Bone marrow (tissue), 2 donors: ENCODE results near the gene STAM2.
"Not testable (repeated sequence)": the region's sequence is repeated elsewhere in the genome, so short reads cannot be mapped to it uniquely, and the experiment has no call there.

Experiments
- DNase-seq, 2 donors: peaks; one replicate each; lab custom pipeline; 2025; lab: John Stamatoyannopoulos, UW

STAM2 gene

DNA sequence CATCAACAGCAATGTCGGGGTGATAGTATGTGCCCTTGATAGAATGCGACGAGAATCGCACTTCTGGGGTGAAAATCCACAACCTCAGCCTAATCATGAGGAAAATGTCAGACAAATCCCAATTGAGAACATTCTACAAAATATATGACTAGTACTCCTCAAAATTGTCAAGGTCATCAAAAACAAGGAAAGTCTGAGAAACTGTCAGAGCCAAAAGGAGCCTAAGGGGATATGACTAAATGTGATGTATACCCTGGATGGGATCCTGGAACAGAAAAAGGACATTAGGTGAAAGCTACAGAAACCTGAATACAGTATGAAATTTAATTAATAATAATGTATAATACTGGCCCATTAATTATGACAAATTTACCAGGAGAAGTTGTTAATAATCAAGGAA, 69.1 kb downstream of the STAM2 start:
- no peak for DNase-seq

DNA sequence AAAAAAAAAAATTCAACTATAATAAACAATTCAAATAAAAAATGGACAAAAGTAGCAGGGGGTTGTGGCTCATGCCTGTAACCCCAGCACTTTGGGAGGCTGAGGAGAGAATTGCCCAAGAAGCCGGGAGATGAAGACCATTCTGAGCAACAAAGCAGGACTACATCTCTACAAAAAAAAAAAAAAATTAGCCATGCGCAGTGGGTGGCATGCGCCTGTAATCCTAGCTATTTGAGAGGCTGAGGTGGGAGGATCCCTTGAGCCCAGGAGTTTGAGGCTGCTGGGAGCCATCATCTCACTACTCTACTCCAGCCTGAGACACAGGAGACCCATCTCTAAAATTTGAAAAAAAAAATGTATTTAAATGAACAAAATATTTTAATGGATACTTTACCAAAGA, 72.3 kb downstream of the STAM2 start:
- DNase-seq = no peak

DNA sequence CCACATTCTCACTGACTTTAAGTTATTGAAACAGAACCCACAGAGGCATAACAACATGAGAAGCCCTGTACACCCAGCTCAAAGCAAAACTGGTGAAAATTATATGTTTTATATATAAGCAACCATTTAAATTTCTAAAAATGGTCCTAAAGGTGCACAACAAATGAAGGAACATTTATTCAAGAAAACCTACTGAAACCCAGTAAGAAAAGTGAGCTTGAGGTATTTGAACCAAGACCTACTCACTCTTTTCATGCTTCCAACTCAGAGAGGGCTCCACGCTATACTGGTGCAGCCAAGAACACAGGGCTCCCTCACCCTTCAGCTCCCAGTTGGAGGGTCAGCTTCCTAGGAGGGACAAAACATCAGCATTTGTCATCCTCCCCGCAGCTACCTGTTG, 74.6 kb downstream of the STAM2 start:
- no peak for DNase-seq

DNA sequence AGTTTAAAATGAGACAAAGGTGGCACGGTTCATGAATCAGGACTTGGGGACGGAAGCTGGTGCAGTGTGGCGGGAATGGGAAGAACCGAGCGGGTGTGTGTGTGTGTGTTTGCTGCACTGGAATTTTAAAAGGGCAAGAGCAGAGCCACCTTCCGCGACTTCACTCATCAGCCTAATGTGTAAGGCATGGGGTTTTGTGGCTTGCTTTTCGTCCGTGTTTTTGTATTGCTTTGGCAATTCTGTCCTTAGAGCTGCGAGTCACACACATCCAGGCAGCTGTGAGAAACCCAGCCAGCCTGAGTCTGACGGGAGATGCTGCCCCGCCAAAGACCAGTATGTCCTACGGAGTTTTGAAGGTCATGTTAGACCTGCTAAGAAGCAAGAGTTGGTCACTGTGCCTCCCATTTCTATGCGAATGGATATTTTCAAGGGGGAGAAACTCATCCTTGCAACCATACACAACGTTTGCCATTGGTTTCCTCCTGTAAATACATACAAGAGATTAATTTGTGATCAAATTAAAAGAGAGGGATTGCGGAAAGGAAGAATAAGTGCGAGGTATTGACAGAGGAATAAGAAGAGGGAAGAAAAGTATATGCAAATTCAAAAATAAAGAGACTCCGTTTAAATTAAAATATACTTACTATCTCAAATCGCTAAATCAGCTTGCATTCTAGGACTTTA, 76.1 kb downstream of the STAM2 start:
- peak; percentile 8 to 12 for DNase-seq

DNA sequence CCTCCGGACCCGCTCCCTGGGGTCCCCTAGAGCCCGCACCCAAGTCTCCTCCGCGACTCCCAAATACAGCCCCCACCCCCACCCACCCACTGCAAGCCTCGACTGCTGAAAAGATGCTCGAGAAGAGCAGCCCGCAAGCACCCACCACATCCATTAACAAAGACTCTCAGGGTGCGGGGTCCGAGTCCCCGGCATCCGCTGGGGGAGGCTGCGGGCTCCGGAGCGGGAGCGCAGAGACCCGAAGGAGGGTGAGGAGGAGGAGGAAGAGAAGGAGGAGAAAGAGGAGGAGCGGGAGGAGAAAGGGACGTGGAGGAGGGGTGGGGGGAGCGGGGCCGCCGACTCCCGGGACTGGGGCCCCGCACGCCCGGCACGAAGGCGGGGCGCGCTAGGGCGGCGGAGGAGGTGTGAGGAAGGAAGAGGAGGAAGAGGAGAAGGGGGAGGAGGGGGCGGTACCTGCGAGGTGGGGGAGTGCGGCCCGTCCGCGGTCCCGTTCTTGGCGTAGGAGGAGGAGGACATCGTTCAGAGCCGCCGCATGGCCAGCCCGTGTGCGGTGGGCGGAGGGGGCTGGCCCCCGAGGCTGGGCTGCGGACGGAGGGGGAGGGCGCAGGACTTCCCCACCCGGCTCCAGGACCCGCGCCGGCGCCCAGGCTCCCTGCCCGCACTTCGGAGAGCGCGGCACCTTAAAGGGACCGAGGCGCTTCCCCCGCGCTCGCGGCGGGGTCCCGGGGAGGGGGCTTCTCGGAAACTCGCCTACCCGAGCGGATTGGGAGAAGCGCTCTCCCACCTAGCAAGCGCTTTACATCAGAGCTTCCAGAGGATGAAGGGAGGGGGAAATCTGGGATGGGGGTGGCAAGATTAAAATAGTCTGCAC, 76.8 kb downstream of the STAM2 start, which contains the start of gene CACNB4:
CACNB4 (minus strand) TSS at position 549 of the 871 bp plus-strand sequence.
- DNase-seq = no peak

DNA sequence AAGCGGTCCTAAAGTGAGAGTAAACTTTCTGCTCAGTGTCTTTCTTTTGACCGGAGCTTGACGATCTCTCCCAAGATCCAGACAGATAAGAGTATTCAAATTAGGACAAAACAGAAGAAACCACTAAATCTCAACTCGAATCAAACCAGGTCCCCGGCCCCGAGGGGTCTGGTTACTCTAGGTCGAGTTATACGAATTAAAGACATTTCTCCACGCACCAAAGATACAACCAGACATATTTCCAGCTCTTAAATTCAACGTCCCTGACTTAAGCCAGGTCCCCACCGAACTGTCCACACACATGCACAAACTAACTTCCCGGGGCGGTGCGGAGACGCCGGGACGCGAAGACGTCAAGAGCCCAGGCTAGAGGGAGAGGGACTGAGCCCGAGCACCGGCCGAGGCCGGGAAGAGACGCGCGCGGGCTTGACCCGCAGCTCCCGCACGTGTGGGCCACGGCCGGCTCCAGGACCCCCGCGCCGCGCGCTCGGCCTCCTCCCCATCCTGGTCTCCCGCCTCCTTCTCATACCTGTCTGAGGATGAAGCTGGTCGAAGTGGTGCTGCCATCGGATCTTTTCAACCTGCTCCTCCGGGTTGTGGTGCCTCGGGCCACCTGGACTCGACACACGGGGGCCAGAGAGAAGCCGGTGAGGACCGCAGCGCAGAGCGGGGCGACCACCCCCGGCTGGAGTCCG, 77.6 kb downstream of the STAM2 start:
- DNase-seq = peak in 1 of 2 donors; percentile 20

DNA sequence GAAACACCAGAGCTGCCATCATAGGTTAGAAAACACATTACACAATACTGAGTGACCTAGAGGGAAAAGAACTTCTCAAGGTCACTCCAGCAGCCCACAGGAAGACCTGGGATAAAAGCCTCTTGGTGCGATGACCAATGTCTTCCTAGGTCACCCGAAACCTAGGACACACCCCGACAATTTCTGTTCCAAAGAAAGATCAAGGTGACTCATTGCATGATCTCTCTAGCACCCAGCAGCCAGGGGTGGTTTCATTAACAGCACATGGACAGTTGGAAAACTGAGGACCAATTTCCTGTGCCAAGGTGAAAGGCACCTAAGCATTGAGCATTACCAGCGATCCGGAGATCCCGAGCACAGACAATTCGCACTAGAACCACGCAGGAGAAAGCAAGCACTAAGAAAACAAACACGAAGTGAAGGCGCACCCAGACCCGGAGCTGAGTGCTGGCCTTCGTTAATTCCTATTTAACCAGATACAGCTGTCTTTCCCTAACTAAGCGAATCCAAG, 78.2 kb downstream of the STAM2 start:
- DNase-seq = no peak

DNA sequence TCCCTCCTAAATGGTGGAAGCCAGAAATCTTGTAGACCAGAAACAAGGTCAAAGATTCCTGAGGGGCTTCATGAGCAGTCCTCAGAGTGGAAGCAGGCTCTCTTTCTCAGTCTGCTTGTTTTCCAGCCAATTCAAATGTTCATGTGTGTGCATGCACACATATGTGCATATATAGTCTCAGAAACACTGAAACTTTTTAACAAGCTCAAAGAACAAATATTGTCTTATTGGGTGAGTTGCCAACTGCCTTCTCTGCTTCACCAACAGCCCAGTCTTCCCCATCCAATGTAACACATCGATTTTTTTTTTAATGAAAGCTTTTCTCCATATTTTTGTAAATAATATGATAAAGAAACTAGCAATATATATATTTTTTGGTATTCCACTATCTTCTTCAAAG, 80.4 kb downstream of the STAM2 start:
- no peak for DNase-seq

DNA sequence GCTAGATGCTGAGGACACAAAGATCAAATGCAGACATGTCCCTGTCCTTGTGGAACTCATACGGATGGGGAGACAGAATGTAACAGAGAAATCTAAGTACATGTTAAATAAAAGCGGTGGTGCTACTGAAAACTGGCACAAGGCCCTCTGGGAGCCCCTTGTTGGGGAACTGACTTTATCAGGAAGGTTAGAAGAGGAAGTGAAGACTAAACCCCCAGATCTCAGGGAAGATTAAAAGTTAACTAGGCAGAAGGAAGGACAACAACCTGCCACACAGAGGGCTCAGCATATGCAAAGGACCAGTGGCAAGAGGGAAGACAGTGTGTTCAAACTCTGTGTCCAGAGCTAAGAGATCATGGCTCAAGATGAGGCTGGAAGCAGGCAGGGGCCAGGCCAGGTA, 81.5 kb downstream of the STAM2 start:
- DNase-seq = no peak

DNA sequence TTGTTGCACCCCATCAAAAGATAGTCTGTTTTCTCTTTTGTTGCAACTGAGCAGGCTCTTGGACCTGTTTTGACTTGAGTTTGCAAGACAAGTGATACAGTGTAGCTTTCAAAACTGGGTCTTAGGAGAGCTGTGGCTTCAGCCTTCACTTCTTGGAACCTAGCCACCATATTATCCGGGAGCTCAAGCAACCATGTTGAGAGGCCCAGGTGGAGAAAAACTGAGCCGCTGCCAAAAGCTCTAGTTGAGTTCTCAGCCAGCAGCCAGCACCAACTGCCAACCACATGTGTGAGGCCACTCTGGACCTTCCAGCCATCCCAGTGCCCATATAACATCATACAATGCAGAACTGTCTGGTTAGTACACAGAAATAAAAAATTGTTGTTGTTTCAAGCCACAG, 82.1 kb downstream of the STAM2 start:
- no peak for DNase-seq

DNA sequence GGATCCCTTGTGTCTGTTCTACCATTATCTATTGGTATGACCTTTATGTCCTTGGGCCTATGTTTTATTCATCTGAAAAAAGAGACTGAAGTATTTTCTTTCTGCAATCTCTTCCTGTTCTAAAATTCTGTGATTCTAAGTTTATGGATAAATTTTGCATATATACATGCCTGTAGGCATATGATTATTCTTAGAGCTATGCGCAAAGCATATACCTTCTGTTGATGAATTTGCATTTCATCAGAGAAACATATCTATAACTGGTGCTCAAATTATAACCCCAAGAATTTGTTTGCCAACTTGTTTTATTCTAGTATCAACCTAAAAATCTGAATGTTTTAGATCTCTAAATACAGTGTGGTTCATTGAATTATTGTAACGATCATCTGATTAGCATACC, 83.5 kb downstream of the STAM2 start:
- no peak for DNase-seq

DNA sequence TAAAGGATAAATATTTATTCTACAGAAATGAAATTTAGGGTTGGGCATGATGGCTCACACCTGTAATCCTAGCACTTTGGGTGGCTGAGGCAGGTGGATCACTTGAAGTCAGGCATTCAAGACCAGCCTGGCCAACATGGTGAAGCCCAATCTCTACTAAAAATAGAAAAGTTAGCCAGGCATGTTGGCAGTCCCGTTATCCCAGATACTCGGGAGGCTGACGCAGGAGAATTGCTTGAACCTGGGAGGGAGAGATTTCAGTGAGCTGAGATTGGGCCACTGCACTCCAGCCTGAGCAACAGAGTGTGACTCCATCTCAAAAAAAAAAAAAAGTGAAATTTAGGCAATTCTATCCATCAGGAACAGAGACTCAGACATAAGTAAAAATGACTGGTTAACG, 84.8 kb downstream of the STAM2 start:
- DNase-seq = not testable (repeated sequence)

DNA sequence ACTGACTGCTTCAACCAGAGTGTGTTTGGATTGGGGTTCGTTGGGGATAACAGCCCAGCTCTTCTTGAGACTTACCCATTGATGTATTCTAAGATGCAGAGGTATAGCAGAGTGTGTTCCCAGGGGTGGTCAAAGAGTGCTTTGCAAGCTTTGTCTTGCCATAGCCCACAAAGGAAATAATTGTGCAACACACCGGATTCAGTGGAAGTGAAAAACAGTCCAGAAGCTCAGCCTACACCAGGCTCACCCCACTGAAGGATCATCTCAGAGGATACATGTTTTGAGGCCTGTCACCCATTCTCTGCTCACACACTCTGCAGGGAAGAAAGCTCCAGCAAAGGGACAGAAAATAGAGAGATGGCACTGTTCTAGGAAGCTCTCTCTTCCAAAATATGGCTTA, 86.3 kb downstream of the STAM2 start:
- DNase-seq = peak in 1 of 2 donors; percentile 42

DNA sequence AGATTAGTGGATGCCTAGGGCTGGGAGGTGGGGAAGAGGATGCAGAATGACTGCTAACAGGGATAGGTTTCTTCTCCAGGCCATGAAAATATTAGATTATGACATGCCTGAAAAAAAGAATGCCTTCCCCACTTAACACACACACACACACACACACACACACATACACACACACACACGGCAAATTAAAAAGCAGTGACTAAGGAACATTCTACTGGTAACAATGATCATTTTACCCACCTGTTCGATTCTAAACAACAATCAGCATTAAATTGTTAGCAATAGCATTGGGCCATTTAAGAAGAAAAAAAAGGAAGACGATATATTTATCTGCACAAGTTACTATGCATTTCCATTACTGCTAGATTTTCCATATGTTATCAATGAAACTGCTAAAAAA, 87.6 kb downstream of the STAM2 start:
- no peak for DNase-seq

DNA sequence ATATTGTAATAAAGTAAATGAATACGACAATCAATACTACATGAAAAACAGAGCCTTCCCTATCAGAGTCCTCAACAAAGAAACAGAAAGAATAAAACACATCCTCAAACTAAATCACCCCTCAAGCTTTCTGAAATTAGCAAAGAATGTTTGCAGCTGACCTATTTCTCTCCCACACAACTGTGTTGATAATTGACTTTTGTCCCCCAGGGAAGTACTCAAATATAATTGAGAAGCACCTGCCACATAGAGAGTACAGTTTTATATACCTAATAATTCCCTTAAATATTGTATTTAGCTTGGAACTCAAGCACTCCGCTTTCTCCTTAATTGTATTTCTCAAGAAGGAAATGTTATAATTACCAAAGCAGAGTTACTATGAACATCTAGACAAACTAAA, 89.3 kb downstream of the STAM2 start:
- DNase-seq = no peak

DNA sequence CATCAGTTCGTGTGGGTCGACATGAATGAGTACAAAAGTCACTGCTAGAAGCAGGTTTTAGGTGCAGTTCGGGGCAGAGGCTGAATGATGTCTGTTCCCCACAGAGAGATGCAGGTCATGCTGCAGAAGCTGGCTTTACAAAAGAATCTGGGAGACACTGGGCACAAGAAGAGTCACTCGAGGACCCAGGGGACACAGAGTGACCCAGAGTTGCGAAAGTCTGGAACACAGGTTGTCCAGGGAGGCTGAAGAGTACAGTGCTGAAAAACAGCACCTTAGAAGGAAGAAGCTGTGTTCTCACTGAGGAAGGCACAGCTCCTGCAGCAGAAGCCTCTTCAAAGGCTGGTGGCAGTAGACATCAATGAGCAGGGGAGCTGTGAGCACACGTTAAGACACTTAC, 91.5 kb downstream of the STAM2 start:
- DNase-seq = no peak

DNA sequence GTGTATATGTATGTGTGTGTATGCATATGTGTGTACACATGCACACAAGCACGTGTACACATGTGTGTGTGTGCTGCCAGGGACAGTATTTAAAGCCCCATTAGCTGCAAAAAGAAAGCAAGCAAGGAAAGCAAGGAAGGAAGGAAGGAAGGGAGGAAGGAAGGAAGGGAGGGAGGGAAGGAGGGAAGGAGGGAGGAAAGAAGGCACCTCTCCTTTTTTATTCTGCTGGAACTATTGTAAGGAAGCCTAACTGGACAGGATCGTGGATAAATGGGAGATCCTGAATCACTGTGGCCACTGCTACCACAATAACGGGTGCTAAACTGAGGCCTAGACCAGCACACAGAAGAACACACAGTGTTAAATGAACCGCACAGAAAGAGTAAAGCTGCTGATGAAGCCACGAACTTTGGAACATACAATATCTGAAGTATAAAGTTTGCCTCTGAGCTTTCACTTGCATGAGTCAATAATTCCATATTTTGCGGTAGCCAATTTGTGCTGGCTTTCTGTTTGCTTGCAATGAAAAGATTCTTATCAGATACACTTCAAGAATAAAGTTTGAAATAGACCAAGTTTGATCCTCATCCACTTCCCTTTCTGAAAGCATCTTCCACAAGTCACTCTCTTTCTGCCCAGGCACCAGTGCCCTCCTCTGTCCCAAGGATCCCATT, 92.2 kb downstream of the STAM2 start:
- no peak for DNase-seq

DNA sequence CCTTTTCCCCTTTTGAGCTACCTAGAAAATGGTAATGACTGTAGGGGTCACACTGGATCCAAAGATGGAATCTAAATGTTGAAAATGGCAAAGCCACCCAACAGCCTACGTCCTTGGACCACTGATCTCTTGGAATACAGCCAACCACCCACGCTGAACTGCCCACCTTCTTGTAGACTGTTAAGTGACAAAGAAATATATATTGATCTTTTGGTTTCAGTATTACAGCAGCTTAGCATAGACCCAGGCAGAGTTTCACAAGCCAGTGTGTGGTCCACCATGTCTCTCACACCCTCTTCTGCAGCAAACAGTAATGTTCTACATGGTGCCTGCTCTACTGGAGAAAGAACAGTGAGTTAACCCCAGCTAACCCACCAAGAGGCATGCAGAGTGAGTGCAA, 96.9 kb downstream of the STAM2 start:
- no peak for DNase-seq

DNA sequence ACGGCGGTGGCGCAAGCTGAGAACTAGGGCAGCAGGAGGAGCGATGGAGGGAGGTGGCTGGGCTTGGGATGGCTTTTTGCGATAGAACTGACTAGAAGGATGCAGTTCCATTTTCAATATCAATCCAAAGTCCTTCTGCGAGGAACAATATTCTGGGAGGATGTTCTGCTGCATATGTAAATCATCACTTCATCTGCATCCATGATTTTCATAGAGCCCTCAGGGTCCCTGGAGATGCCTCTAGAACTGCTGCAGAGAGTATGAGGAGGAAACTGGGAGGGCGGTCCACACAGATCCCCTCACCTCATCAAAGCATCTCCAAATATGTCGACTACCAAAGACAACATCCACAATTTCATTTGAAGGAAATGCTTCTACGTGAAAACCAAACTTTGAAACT, 97.5 kb downstream of the STAM2 start:
- DNase-seq = no peak

DNA sequence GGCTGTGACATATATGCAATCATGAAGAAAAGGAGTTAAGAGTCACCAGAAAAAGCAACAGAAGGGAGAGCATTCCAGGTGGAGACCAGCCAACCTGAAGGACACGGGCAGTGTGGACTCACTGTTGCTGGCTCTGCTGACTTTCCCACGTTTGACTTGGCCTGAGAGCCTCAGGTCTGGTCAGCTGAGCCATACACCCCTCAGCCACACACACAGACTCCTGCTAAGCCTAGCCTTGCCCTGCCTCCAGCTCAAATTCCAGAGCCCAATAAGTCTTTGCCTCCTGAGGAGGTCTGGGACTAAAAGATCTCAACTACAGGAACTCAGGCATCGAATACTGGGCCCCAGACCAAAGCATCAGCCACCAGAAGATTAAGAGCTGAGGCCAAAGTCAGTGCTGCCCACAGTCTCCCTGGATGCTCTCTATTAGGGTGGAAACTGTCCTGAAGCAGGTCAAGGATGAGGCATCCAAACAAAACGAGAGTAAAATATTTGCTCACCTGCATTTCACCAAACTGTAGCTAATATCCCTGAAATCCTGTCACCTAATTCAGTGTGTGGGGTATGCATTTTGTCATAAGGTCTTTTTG, 100.0 kb downstream of the STAM2 start:
- no peak for DNase-seq

DNA sequence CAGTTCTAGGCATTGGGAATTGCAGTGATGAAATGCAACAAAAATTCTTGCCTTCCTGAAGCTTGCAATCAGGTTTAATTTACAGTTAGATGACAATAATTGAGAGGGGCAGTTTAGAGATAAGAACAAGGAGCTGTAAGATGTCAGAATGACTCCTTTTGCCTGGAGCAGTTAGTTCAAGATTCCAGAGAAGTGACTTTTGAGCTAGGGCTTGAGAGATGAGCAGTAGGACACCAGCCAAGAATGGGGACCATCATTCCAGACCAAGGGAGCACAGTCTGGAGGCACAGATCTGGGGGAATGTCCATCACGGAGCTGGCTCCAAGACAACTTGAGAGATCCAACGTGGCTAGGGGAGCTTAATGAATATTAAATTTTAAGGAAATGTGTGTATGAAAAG, 103.6 kb downstream of the STAM2 start:
- DNase-seq = no peak

DNA sequence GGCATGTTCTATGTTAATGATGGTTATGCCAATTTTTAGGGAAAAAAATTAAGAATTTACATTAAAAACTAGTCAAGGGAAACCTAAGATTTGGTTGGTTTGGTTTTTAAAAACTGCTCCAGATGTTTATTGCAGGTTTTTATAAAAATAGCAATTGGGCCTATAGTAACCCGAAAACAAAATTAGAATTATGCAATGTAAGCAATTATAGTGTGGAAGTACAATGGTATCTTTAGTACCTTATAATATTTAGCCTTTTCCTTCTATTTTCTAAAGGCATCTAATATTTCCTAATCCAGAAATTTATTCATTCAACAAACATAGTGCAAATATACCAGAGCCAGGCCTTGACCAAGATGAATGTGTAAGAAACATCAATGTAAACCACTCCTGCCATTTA, 104.0 kb downstream of the STAM2 start:
- DNase-seq = no peak
